IMR-90 (cell line): ENCODE measurements around the gene RNGTT. TPM values are rescaled to one million over a fixed set of nuclear protein-coding genes. Genes with fewer than 3 reads are reported as not detected.

Experiments used
- ATAC-seq: fragments of 200-7000 bp; cut with Tn5 transposase; 2 replicates; pipeline ENCODE4 v1.9.1; 2020; ENCODE audit warnings: low read depth, mild to moderate bottlenecking, moderate library complexity
- BruUV-seq: library from RNA; stranded (reverse); fragments of 400-500 nt; replicated peaks from 2 replicates; lab custom pipeline; 2021; lab: Mats Ljungman, UMichigan
- CTCF ChIA-PET: fragments of 300-600 bp; formaldehyde crosslinking; extraction: SDS; loops from one replicate; lab custom pipeline; 2021; ENCODE audit warnings: antibody characterized with exemption; lab: Yijun Ruan, JAX
- POLR2A ChIA-PET: fragments of 300-600 bp; sonication (Branson Sonifier 250); formaldehyde crosslinking; loops from one replicate; lab custom pipeline; 2022; ENCODE audit warnings: antibody characterized with exemption; ENCODE audit not compliant: unreplicated experiment; lab: Charles Lee
- DNase-seq: peaks from one replicate; pipeline ENCODE4 v3.0.0; 2013
- H2AFZ ChIP-seq: replicated peaks from 2 replicates; pipeline ENCODE3; 2013; ENCODE audit warnings: low read length, mild to moderate bottlenecking; ENCODE audit not compliant: poor library complexity
- H2AK5ac ChIP-seq: 2 replicates; pipeline ENCODE4 v1.6.1; 2013; ENCODE audit warnings: low read depth, low read length, inconsistent platforms
- H2AK9ac ChIP-seq: replicated peaks from 2 replicates; pipeline ENCODE3; 2013; ENCODE audit warnings: mild to moderate bottlenecking, low read depth, low read length, moderate library complexity; ENCODE audit not compliant: poor library complexity
- H2BK120ac ChIP-seq: 2 replicates; pipeline ENCODE4 v1.6.1; 2013; ENCODE audit warnings: low read depth, low read length, inconsistent platforms
- H2BK15ac ChIP-seq: 3 replicates; pipeline ENCODE4 v1.6.1; 2013; ENCODE audit warnings: low read depth, low read length, inconsistent platforms
- H2BK20ac ChIP-seq: 2 replicates; pipeline ENCODE4 v1.6.1; 2013; ENCODE audit warnings: low read depth, mild to moderate bottlenecking, inconsistent platforms, low read length, moderate library complexity
- H2BK5ac ChIP-seq: 2 replicates; pipeline ENCODE4 v1.6.1; 2013; ENCODE audit warnings: mild to moderate bottlenecking, low read depth, low read length, inconsistent platforms; ENCODE audit not compliant: poor library complexity, severe bottlenecking
- H3K14ac ChIP-seq: replicated peaks from 2 replicates; pipeline ENCODE4 v1.6.1; 2013; ENCODE audit warnings: low read depth, low read length, inconsistent platforms
- H3K18ac ChIP-seq: 2 replicates; pipeline ENCODE4 v1.6.1; 2013; ENCODE audit warnings: low read depth, low read length, control low read depth
- H3K23ac ChIP-seq: 2 replicates; pipeline ENCODE4 v1.6.1; 2013; ENCODE audit warnings: low read depth, low read length, inconsistent platforms
- H3K27ac ChIP-seq: 2 replicates; pipeline ENCODE4 v1.5.1; 2013; ENCODE audit warnings: mild to moderate bottlenecking, control low read depth, low read length; ENCODE audit not compliant: insufficient read depth
- H3K27me3 ChIP-seq: 2 replicates; pipeline ENCODE4 v1.6.1; 2013; ENCODE audit warnings: low read length; ENCODE audit not compliant: control insufficient read depth, insufficient read depth
- H3K36me3 ChIP-seq: 2 replicates; pipeline ENCODE4 v1.6.1; 2013; ENCODE audit warnings: low read length, mixed read lengths; ENCODE audit not compliant: control insufficient read depth, insufficient read depth
- H3K4ac ChIP-seq: 2 replicates; pipeline ENCODE4 v1.6.1; 2013; ENCODE audit warnings: low read depth, low read length, inconsistent platforms
- H3K4me1 ChIP-seq: 2 replicates; pipeline ENCODE4 v1.6.1; 2013; ENCODE audit warnings: low read length, mixed read lengths; ENCODE audit not compliant: control insufficient read depth, insufficient read depth
- H3K4me2 ChIP-seq: 2 replicates; pipeline ENCODE4 v1.6.1; 2013; ENCODE audit warnings: low read depth, mild to moderate bottlenecking, control low read depth, low read length, moderate library complexity
- H3K4me3 ChIP-seq: 2 replicates; pipeline ENCODE4 v1.5.1; 2013; ENCODE audit warnings: low read depth, mild to moderate bottlenecking, control low read depth, low read length, moderate library complexity; ENCODE audit not compliant: insufficient read depth
- H3K56ac ChIP-seq: 2 replicates; pipeline ENCODE4 v1.6.1; 2013; ENCODE audit warnings: low read length, inconsistent platforms; ENCODE audit not compliant: insufficient read depth; ENCODE audit errors: extremely low read depth
- H3K79me1 ChIP-seq, 2 experiments: 2 replicates each; pipeline ENCODE4 v1.6.1; 2013; ENCODE audit warnings: low read length in 2 of 2, inconsistent platforms in 1 of 2, low read depth in 1 of 2
- H3K9ac ChIP-seq: 2 replicates; pipeline ENCODE4 v1.6.1; 2013; ENCODE audit warnings: low read depth, low read length, control low read depth
- H3K9me1 ChIP-seq: 2 replicates; pipeline ENCODE4 v1.6.1; 2013; ENCODE audit warnings: low read length, inconsistent platforms; ENCODE audit not compliant: insufficient read depth
- H3K9me3 ChIP-seq: 2 replicates; pipeline ENCODE4 v1.6.1; 2013; ENCODE audit warnings: low read length; ENCODE audit not compliant: control insufficient read depth, insufficient read depth
- H4K20me1 ChIP-seq: 2 replicates; pipeline ENCODE4 v1.6.1; 2013; ENCODE audit warnings: low read length, inconsistent platforms; ENCODE audit not compliant: insufficient read depth
- H4K5ac ChIP-seq: 2 replicates; pipeline ENCODE4 v1.6.1; 2013; ENCODE audit warnings: mild to moderate bottlenecking, low read depth, low read length, control low read depth
- H4K8ac ChIP-seq, 2 experiments: 2 replicates each; pipeline ENCODE4 v1.6.1; 2013; ENCODE audit warnings: low read depth in 2 of 2, low read length in 2 of 2, control low read depth in 1 of 2, inconsistent platforms in 1 of 2
- H4K91ac ChIP-seq: 2 replicates; pipeline ENCODE4 v1.6.1; 2013; ENCODE audit warnings: low read depth, low read length, inconsistent platforms; ENCODE audit not compliant: insufficient read depth
- BHLHE40 ChIP-seq: fragments of 150-350 bp; IDR thresholded peaks from 2 replicates; pipeline ENCODE4 v1.6.1; 2016; ENCODE audit warnings: mild to moderate bottlenecking, low read depth, low read length
- CHD1 ChIP-seq: IDR thresholded peaks from 2 replicates; pipeline ENCODE4 v1.6.1; 2012; ENCODE audit warnings: low read depth, low read length, improper control_type of control experiment
- FOS ChIP-seq: fragments of 150-350 bp; IDR thresholded peaks from 2 replicates; pipeline ENCODE4 v1.6.1; 2016; ENCODE audit warnings: low read depth, low read length
- MAZ ChIP-seq: IDR thresholded peaks from 2 replicates; pipeline ENCODE4 v1.6.1; 2012; ENCODE audit warnings: low read depth, mild to moderate bottlenecking, low read length, improper control_type of control experiment, moderate library complexity, borderline replicate concordance
- MXI1 ChIP-seq: IDR thresholded peaks from 2 replicates; pipeline ENCODE4 v1.6.1; 2012; ENCODE audit warnings: low read depth, mild to moderate bottlenecking, low read length, moderate library complexity, borderline replicate concordance
- POLR2A ChIP-seq: IDR thresholded peaks from 2 replicates; pipeline ENCODE4 v1.6.1; 2012; ENCODE audit warnings: mild to moderate bottlenecking, low read depth, low read length
- RAD21 ChIP-seq: IDR thresholded peaks from 2 replicates; pipeline ENCODE4 v1.6.1; 2012; ENCODE audit warnings: low read length, improper control_type of control experiment
- RFX5 ChIP-seq: IDR thresholded peaks from 2 replicates; pipeline ENCODE4 v1.8.0; 2012; ENCODE audit warnings: low read depth, mild to moderate bottlenecking, low read length, moderate library complexity
- WGBS, 2 experiments: methylation state at CpG; one replicate each; pipeline versions ENCODE4 v1.1.5 to v1.1.7; 2013; ENCODE audit warnings: missing lambda C conversion rate in 2 of 2; ENCODE audit not compliant: insufficient read length in 1 of 2; ENCODE audit errors: extremely low coverage in 2 of 2; 5-methylcytosine and 5-hydroxymethylcytosine counted together
- dilution Hi-C: fragments of 300-500 bp; cut with HindIII; formaldehyde crosslinking; loops from one replicate; pipeline ENCODE4 v1.14.3; 2018; ENCODE audit warnings: low sequenced_read_pairs; ENCODE audit not compliant: unreplicated experiment
- in situ Hi-C: fragments of 300-500 bp; cut with MboI; formaldehyde crosslinking; loops from 3 replicates; pipeline ENCODE4 v1.14.3; 2019; ENCODE audit warnings: low sequenced_read_pairs, inconsistent platforms, mixed read lengths
- intact Hi-C: fragments of 100-400 bp; cut with micrococcal nuclease; formaldehyde crosslinking; loops from 2 replicates; pipeline ENCODE4 v1.10.0; 2022
- polyA plus RNA-seq, 3 experiments: library from polyadenylated mRNA; depleted of rRNA; stranded (reverse); fragments of >200 nt; gene quantifications; 2 replicates each; pipeline ENCODE4 v1.2.3, GENCODE V29; 2012; ENCODE audit warnings: low replicate concordance in 1 of 3
- total RNA-seq: library from RNA; depleted of rRNA; stranded (reverse); fragments of >200 nt; gene quantifications from 2 replicates; pipeline ENCODE4 v1.2.3, GENCODE V29; 2012
- TF ChIP-seq, protein P1 (sequence below): fragments of 150-350 bp; IDR thresholded peaks from 2 replicates; pipeline ENCODE4 v1.6.1; 2016; ENCODE audit warnings: low read depth, mild to moderate bottlenecking, low read length, moderate library complexity, borderline replicate concordance

RNGTT gene
- total and polyA plus RNA-seq, 2 of the 4 experiments (the other 2 are of a cell fraction) = 5.4 to 21.7 TPM

DNA sequence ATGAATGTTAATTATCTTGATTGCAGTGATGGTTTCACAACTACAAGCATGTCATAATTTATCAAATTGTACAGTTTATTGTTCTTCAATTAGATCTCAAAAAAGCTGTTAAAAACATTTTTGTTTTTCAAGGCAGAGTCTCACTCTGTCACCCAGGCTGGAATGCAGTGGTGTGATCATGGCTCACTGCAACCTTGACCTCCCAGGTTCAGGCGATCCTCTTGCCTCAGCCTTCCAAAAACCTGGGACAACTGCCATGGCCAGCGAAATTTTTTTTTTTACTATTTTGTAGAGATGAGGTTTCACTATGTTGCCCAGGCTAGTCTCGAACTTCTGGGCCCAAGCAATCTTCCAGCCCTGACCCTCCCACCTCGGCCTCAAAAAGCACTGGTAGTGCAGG is 286.1 kb downstream of the RNGTT start:
- H3K14ac ChIP-seq = no peak overlapping the region
- H3K4ac ChIP-seq = no peak overlapping the region
- dilution Hi-C loops (no loop called here), intact Hi-C loops (loop anchor here (2.0 kb wide), 1 partner anchor 23 kb away; no protein-coding TSS in a partner anchor), in situ Hi-C loops (no loop called here)
- no peak for DNase-seq
- no peak overlapping the region for H3K56ac ChIP-seq
- H3K23ac ChIP-seq = no peak overlapping the region
- H3K4me2 ChIP-seq = no peak overlapping the region
- H4K8ac ChIP-seq = no peak overlapping the region
- H2AFZ ChIP-seq = no peak overlapping the region
- no peak overlapping the region for H2BK15ac ChIP-seq
- no peaks in the 10 kb centered on the region for H3K36me3 ChIP-seq
- CTCF ChIA-PET = no interaction called here
- no peak overlapping the region for H2BK120ac ChIP-seq
- H3K9me1 ChIP-seq = no peaks in the 10 kb centered on the region; the same call in 1 of the 2 replicates
- H2BK20ac ChIP-seq = no peak overlapping the region
- BruUV-seq = no TSS peak
- H3K27me3 ChIP-seq = no peaks in the 10 kb centered on the region
- no peak overlapping the region for H2AK9ac ChIP-seq
- TF ChIP-seq RFX5 (no peak), BHLHE40 (no peak), MXI1 (no peak), RAD21 (no peak), MAZ (no peak), POLR2A (no peak), CHD1 (no peak), FOS (no peak)
- TF ChIP-seq, protein P1, sequence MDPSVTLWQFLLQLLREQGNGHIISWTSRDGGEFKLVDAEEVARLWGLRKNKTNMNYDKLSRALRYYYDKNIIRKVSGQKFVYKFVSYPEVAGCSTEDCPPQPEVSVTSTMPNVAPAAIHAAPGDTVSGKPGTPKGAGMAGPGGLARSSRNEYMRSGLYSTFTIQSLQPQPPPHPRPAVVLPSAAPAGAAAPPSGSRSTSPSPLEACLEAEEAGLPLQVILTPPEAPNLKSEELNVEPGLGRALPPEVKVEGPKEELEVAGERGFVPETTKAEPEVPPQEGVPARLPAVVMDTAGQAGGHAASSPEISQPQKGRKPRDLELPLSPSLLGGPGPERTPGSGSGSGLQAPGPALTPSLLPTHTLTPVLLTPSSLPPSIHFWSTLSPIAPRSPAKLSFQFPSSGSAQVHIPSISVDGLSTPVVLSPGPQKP = no peak
- 100% methylated on average over 1 of the region's 4 CpGs; no CpG with 5 or more reads in 1 of the 2 experiments for WGBS, 2 experiments
- H3K4me1 ChIP-seq = no peaks in the 10 kb centered on the region
- H2AK5ac ChIP-seq = no peak overlapping the region
- H3K4me3 ChIP-seq = no peak overlapping the region
- no peak for ATAC-seq
- no peak overlapping the region for H3K27ac ChIP-seq
- no peaks in the 10 kb centered on the region for H4K20me1 ChIP-seq
- POLR2A ChIA-PET = no interaction called here
- H3K9me3 ChIP-seq = no peaks in the 10 kb centered on the region
- H4K5ac ChIP-seq = no peak overlapping the region
- no peaks in the 10 kb centered on the region; a peak in 1 of 4 replicates for H3K79me1 ChIP-seq
- H3K18ac ChIP-seq = no peak overlapping the region
- H2BK5ac ChIP-seq = no peak overlapping the region
- no peak overlapping the region for H3K9ac ChIP-seq
- no peak overlapping the region for H4K91ac ChIP-seq
